ENCODE measurements around the gene TNFRSF25. TPM values are rescaled to one million over a fixed set of nuclear protein-coding genes. Genes with fewer than 3 reads are reported as not detected.
A peak's percentile ranks its signal among the peaks of the same experiment; 100 is the strongest.

Gene TNFRSF25
- total and polyA plus RNA-seq, 2 of the 8 experiments (the other 6 are each of a cell fraction or from before 2014, with no cell fraction given): 10.7 to 19.5 TPM

DNA sequence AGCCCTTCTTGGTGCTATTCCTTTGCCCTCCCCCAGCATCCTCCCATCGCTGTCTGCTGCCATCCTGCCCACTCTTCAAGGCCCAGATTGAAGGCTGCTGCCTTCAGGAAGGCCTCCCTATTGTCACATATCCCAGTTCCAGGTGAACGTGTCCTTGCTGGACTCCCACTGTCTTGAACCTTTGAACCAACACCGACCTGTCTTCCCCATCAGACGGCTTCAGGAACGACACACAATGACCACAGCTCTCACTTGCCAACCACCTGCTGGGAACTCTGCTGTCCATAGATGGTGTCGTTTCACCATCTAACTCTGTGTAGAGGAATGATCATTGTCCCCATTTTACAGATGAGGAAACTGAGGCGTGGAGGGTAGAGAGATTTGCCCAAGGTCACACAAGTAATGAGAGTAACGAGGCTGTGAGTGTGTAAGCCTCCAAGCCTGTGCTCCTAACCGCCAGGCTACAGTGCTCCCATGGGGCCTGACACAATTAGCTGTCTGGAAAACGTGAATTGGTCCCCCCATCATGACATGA lies 35.4 kb upstream of the TNFRSF25 start:
- no peak overlapping the region for H2AFZ ChIP-seq (ENCODE audit: low read length)
- H2BK12ac ChIP-seq (ENCODE audit: low read depth, low read length): no peak overlapping the region
- H3K27me3 ChIP-seq (replicated peaks in 1 of 4; ENCODE audit: control insufficient read depth in 3 of 4, extremely low read depth in 1 of 4, insufficient read depth in 3 of 4, low read length in 3 of 4): peaks cover 0 to 24% (median 13%) of the 10 kb centered on the region in 4 experiments; a peak in 5 of 7 replicates
- no peak overlapping the region for H2BK15ac ChIP-seq (ENCODE audit: low read length)
- peaks cover 0 to 4% of the 10 kb centered on the region in 2 experiments for H4K20me1 ChIP-seq (replicated peaks in 1 of 2; ENCODE audit: control insufficient read depth in 1 of 2, insufficient read depth in 2 of 2, low read length in 2 of 2)
- H3K36me3 ChIP-seq (ENCODE audit: control insufficient read depth in 2 of 4, insufficient read depth in 4 of 4, low read length in 3 of 4): no peaks in the 10 kb centered on the region
- no peaks in the 10 kb centered on the region; the same call in 1 of the 2 replicates for H3K79me1 ChIP-seq (ENCODE audit: low read depth, low read length)
- H2BK120ac ChIP-seq (replicated peaks; ENCODE audit: low read depth, low read length): no peak overlapping the region
- 93% methylated on average over 10 of the region's 10 CpGs; no CpG with 5 or more reads in 1 of the 2 experiments for WGBS, 2 experiments (ENCODE audit: extremely low coverage in 1 of 2, insufficient coverage in 1 of 2, insufficient read length in 1 of 2, insufficient replicate concordance in 2 of 2, low coverage in 1 of 2, low lambda C conversion rate in 2 of 2, missing lambda C conversion rate in 1 of 2)
- POLR2A ChIA-PET (ENCODE audit: partially characterized antibody): interaction anchor here (0.9 kb wide), 1 partner anchor 35 kb away, joined by 3 read pairs; the partner anchor contains the start of gene TNFRSF25
- no peak overlapping the region for H2AK5ac ChIP-seq (ENCODE audit: low read depth, low read length)
- 0 out of 2 replicates have a peak overlapping the region, but pooled peaks have one; percentile 83 for H2BK20ac ChIP-seq (ENCODE audit: low read length)
- H3K18ac ChIP-seq (ENCODE audit: extremely low read depth, low read length): no peak overlapping the region
- CTCF ChIA-PET (ENCODE audit: partially characterized antibody): interaction anchor here (0.9 to 10.2 kb wide), 5 partner anchors 10 to 103 kb away, joined by 3 to 107 read pairs (median 5); partner anchors contain the start of gene PLEKHG5
- DNase-seq (ENCODE audit: low read depth in 1 of 2, low spot score in 2 of 2) (no peak), FAIRE-seq (no peak)
- H3K4ac ChIP-seq (replicated peaks; ENCODE audit: insufficient read length, low read depth, low read length): no peak overlapping the region
- H3K9ac ChIP-seq (replicated peaks in 1 of 4; ENCODE audit: extremely low read depth in 1 of 4, low read depth in 3 of 4, low read length in 3 of 4): no peak overlapping the region
- H3K4me2 ChIP-seq (ENCODE audit: insufficient read depth in 1 of 2, low read depth in 2 of 2, low read length in 2 of 2): no peak overlapping the region
- H3K23ac ChIP-seq (ENCODE audit: insufficient read length): no peak overlapping the region
- no peaks in the 10 kb centered on the region for H3K9me3 ChIP-seq (ENCODE audit: insufficient read depth in 2 of 2, low read depth in 1 of 2, low read length in 1 of 2)
- H3K4me1 ChIP-seq (replicated peaks in 1 of 4; ENCODE audit: control insufficient read depth in 3 of 4, insufficient read depth in 4 of 4, low read length in 3 of 4): peaks cover 0 to 10% (median 4%) of the 10 kb centered on the region in 4 experiments; a peak in 5 of 7 replicates
- H2BK5ac ChIP-seq (ENCODE audit: low read depth, low read length): no peak overlapping the region
- H3K4me3 ChIP-seq (ENCODE audit: extremely low read depth in 1 of 4, insufficient read depth in 2 of 4, low read depth in 3 of 4, low read length in 4 of 4): no peak overlapping the region
- H4K91ac ChIP-seq (replicated peaks; ENCODE audit: insufficient read length, low read length): no peak overlapping the region
- peak overlapping the region; percentile 11; the same call in 1 of the 2 replicates for H4K8ac ChIP-seq (ENCODE audit: extremely low read depth, insufficient read depth, low read length)
- H3K27ac ChIP-seq (ENCODE audit: low read depth, low read length): no peak overlapping the region
- H3K14ac ChIP-seq (ENCODE audit: insufficient read length): no peak overlapping the region
- no peak overlapping the region for H3K56ac ChIP-seq (replicated peaks; ENCODE audit: insufficient read length, low read depth, low read length)
- no peak overlapping the region for H4K5ac ChIP-seq (ENCODE audit: insufficient read length, low read depth, low read length)
- no peak for TF ChIP-seq KDM1A (IDR thresholded peaks at IDR 0.05; ENCODE audit: borderline replicate concordance, low read length)
- no peak for TF ChIP-seq MAX (IDR thresholded peaks at IDR 0.05)
- TF ChIP-seq EZH2 (IDR thresholded peaks at IDR 0.05; ENCODE audit: low read depth, low read length, severe bottlenecking): no peak
- no peaks in the 10 kb centered on the region for H3K79me2 ChIP-seq (ENCODE audit: control insufficient read depth in 1 of 2, insufficient read depth in 2 of 2, low read length in 2 of 2)
- H3K23me2 ChIP-seq (ENCODE audit: low read depth, low read length): peaks cover 10% of the 10 kb centered on the region; the same call in 1 of the 2 replicates

All from H1 (cell line).